22Rv1 (cell line): ENCODE results near the gene C1QTNF8.

ENCODE experiments used
- H3K27ac ChIP-seq: fragments of 450-650 bp; 2 replicates; pipeline ENCODE4 v1.5.1; 2017
- CTCF ChIP-seq: fragments of 450-650 bp; IDR thresholded peaks from 2 replicates; pipeline ENCODE4 v1.5.1; 2017; ENCODE audit warnings: mild to moderate bottlenecking
- ZFX ChIP-seq: fragments of 450-650 bp; IDR thresholded peaks from 2 replicates; pipeline ENCODE4 v1.6.1; 2017; ENCODE audit warnings: antibody characterized with exemption, borderline replicate concordance

Gene C1QTNF8

GRCh38 chr16:1060416-1061340 is 35.4 kb downstream of the C1QTNF8 start:
- no peak overlapping the region for H3K27ac ChIP-seq
- TF ChIP-seq ZFX: no peak
- no peak for TF ChIP-seq CTCF

GRCh38 chr16:1059310-1059709 is 36.7 kb downstream of the C1QTNF8 start:
- TF ChIP-seq ZFX: no peak
- no peak for TF ChIP-seq CTCF
- H3K27ac ChIP-seq: no peak overlapping the region

GRCh38 chr16:1058216-1058615 is 37.8 kb downstream of the C1QTNF8 start:
- H3K27ac ChIP-seq: no peak overlapping the region
- TF ChIP-seq ZFX (no peak), CTCF (no peak)

- no peak overlapping the region for H3K27ac ChIP-seq
- TF ChIP-seq CTCF (peak; percentile 87), ZFX (no peak)
These were observed 38.7 kb downstream of the C1QTNF8 start for GRCh38 chr16:1057252-1057932.

- no peak for TF ChIP-seq CTCF
- TF ChIP-seq ZFX: no peak
- H3K27ac ChIP-seq: no peak overlapping the region
These were observed 39.8 kb downstream of the C1QTNF8 start for GRCh38 chr16:1056196-1056595.

- TF ChIP-seq ZFX: no peak
- TF ChIP-seq CTCF: no peak
- no peak overlapping the region for H3K27ac ChIP-seq
These were observed 40.5 kb downstream of the C1QTNF8 start for GRCh38 chr16:1055557-1055924.
